Activated CD4-positive, alpha-beta T cell treated with anti-CD3 and anti-CD28 coated beads, Interleukin-10, Interleukin-2, amounts not matched to agents 100 ng/mL and 50 ng/mL, durations not matched to agents 16 hours and 8 hours (primary cell): ENCODE data around the gene VWDE.
"Not testable (repeated sequence)": the region's sequence is repeated elsewhere in the genome, so short reads cannot be mapped to it uniquely, and the experiment has no call there.

Source experiments
- DNase-seq: peaks from one replicate; pipeline ENCODE4 v3.0.0-alpha.2; 2020

VWDE gene

DNA sequence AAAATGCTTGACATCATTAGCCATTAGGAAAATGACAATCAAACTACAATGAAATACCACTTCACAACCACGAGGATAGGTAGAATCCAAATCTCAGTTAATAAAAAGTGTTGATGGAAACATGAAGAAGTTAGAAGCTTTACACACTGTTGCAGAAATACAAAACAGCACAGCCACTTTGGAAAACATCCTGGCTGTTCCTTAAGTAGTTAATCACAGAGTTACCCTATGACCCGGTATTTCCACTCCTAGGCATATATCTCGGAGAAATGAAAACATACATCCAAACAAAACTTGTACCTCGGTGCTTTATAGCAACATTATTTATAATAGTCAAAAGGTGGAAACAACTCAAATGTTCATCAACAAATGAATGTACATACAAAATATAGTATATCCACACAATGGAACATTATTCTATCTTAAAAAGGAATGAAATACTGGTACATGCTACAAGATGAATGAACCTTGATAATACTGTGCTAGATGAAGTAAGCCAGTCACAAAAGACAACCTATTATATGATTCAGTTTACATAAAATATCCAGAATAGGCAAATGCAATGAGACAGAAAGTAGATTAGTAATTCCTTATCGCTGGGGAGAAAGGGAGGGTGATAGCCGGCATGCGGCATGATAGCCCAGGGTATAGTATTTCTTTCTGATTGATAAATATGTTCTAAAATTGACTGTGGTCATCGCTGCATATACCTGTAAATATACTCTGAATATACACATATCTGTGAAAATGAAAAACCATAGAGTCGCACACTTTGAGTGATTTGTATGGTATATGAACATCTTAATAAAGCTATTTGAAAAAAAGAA lies 1.9 kb downstream of the VWDE start:
- DNase-seq: no peak

- DNase-seq: no peak
Observed at GRCh38 chr7:12398186-12398585, 5.5 kb downstream of the VWDE start.

GRCh38 chr7:12397671-12398070 lies 6.0 kb downstream of the VWDE start:
- DNase-seq: no peak

- not testable (repeated sequence) for DNase-seq
Observed at GRCh38 chr7:12396670-12397069, 7.0 kb downstream of the VWDE start.

GRCh38 chr7:12391922-12392615 lies 11.6 kb downstream of the VWDE start:
- no peak for DNase-seq

DNA sequence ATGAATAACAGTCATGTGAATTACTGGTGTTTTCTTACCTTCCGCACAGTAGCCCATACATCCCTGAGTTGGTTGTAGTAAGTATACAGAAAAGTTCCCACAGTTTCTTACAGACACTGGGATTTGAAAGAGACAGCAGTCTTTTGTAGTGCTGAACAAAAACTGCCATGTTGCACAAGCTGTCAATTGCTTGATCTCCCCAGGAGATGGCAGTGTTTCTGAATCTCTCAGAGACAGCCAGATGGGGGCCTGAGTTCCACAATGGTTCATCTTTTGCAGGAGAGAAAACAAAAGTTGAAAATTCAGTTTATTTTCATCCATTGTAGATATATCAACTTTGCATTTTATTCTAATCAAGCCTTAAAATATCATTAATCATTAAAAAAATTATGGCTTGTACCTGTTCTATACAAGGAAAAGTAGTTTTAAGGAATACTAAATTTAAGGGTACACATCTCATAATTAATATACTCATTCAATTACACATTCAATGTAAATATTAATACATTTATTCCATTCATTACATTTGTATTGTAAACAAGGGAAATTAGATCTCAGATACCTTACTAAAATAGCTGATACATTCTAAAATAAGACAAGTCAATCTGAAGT lies 14.5 kb downstream of the VWDE start:
- peak; percentile 58 for DNase-seq

- DNase-seq: no peak
Observed at GRCh38 chr7:12386313-12386740, 17.3 kb downstream of the VWDE start.

GRCh38 chr7:12385364-12385786 lies 18.3 kb downstream of the VWDE start:
- DNase-seq: no peak

- DNase-seq: no peak
Observed at GRCh38 chr7:12383377-12383776, 20.3 kb downstream of the VWDE start.

- no peak for DNase-seq
Observed at GRCh38 chr7:12378389-12378788, 25.3 kb downstream of the VWDE start.

- DNase-seq: no peak
Observed at GRCh38 chr7:12377406-12377805, 26.3 kb downstream of the VWDE start.

GRCh38 chr7:12373580-12374263 lies 29.9 kb downstream of the VWDE start:
- DNase-seq: no peak

GRCh38 chr7:12370249-12370648 lies 33.4 kb downstream of the VWDE start:
- no peak for DNase-seq

DNA sequence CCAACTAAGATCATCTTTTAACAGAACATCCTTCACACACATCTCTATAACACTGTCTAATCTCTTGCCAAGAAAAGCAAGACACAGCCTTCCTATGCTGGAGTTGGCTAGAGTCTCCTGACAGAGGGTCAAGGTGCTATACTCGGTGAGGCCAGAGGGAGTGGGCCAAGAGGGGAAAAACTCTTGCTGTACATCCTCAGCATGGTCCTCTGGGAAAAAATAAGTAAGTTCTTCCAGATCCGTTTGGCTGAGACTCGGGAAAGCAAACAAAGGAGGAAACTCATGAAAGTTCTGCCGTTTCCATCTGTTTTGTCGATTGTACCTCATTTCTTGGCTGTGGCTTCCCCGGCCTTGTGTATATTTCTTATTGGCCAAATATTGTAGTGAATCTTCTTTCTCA lies 33.9 kb downstream of the VWDE start:
- no peak for DNase-seq

DNA sequence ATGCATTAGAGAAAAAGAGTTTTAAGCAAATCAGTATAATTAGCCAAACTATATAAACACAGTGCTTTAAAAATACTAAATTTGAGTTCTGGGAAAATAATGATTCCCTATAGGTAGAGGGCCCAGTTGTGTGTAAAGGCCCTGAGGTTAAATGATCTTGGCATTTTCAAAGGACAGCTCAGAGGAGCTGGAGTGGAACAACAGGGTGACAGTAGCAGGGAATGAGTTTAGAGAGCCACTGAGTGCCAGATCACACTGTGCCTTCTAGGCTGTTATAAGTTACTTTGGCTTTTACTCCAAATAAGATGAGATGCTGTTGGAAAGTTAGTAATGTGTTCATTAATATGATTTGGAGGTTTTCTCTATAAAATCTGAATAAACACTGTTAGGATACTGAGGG lies 34.6 kb downstream of the VWDE start:
- no peak for DNase-seq

- no peak for DNase-seq
Observed at GRCh38 chr7:12360948-12361347, 42.7 kb downstream of the VWDE start.

- DNase-seq: no peak
Observed at GRCh38 chr7:12358694-12359093, 45.0 kb downstream of the VWDE start.

- no peak for DNase-seq
Observed at GRCh38 chr7:12357508-12357907, 46.2 kb downstream of the VWDE start.

- DNase-seq: no peak
Observed at GRCh38 chr7:12351843-12352242, 51.8 kb downstream of the VWDE start.

DNA sequence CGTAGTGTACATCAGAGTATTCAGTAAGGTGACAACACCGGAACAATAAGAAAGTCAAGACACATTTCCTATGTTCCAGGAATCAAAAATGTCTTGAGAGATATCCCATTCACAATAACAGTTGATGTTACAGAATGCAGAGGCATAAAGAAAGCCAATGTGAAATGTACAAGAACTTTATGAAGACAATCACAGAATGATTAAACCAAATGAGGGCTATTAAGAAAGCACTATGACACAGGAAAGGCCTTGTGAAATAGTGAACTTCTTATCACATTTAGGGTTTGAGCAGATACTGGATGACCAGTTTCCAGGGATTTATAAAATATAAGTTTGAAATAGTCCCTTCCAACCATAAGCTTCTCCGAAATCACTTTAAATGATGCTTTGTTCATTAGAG lies 52.7 kb downstream of the VWDE start:
- no peak for DNase-seq

DNA sequence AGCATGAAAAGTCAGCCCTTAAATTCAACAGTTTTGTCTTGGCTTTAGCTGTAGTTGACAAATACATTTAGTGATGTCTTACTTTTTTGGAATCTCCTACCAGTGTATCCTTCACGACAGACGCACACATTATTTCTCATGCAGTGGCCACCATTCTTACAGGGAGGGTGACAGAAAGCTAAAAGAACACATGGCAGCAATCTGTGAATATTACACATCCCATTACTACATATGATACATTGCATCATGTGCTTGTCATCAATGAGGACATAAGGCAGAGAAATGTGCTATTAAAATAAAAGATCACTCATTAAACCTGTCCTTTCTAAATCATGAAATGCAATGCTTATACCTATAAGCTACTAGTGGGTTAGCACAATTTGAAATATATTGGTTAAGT lies 66.6 kb downstream of the VWDE start:
- no peak for DNase-seq

DNA sequence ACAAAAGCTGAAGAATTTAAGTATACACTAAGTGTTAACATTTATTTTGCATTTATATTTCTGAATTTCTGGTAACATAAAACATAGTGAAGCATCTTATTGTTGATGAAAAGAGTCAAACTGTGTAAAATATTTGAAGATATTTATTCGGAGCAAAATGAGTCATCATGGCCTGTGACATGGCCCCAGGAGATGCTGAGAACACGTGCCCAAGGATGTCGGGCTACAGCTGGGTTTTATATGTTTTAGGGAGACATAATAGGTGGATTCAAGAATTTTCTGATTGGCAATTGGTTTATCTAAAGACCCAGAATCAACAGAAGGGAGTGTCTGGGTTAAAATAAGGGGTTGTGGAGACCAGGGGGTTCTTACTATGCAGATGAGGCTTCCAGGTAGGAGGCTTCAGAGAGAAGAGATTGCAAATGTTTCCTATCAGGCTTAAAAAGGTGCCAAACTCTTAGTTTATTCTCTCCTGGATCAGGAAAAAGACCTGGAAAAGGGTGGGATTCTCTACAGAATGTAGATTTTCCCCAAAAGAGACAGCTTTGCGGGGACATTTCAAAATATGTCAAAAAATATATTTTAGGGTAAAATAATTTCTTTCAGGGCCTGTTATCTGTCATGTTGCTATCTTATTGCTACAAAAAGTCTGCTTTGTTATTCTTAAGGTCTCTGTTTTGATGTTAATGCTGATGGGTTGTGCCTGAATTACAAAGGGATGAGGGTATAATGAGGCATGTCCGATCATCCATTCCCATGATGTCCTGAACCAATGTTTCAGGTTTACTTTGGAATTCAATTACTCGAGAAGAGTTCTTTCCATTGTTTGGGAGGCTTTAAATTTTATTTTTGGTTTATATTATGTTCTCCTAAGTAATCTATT lies 74.5 kb downstream of the VWDE start:
- no peak for DNase-seq
